HG03064 (cell line): ENCODE measurements around the gene ABCC1.
"Not testable (repeated sequence)": the region's sequence is repeated elsewhere in the genome, so short reads cannot be mapped to it uniquely, and the experiment has no call there.

ENCODE experiments used
- ATAC-seq: cut with Tn5 transposase; IDR thresholded peaks from one replicate; pipeline ENCODE4 v1.9.1; 2021; ENCODE audit warnings: low read depth; ENCODE audit not compliant: unreplicated experiment

The ABCC1 gene

GRCh38 chr16:16127469-16128116, 178.2 kb downstream of the ABCC1 start:
- ATAC-seq, result no peak

- no peak for ATAC-seq
Measured at GRCh38 chr16:16131204-16131603, 181.8 kb downstream of the ABCC1 start.

- ATAC-seq, result no peak
Measured at GRCh38 chr16:16131659-16132058, 182.2 kb downstream of the ABCC1 start.

- ATAC-seq, result no peak
Measured at GRCh38 chr16:16133943-16134604, 184.7 kb downstream of the ABCC1 start.

GRCh38 chr16:16136588-16136987, 187.2 kb downstream of the ABCC1 start:
- no peak for ATAC-seq

GRCh38 chr16:16137110-16137509, 187.7 kb downstream of the ABCC1 start:
- no peak for ATAC-seq

GRCh38 chr16:16138034-16138635, 188.7 kb downstream of the ABCC1 start:
- ATAC-seq, result no peak

- no peak for ATAC-seq
Measured at GRCh38 chr16:16139061-16139460, 189.6 kb downstream of the ABCC1 start.

- ATAC-seq, result no peak
Measured at GRCh38 chr16:16139806-16140205, 190.4 kb downstream of the ABCC1 start.

GRCh38 chr16:16140537-16140936, 191.1 kb downstream of the ABCC1 start:
- ATAC-seq, result no peak

GRCh38 chr16:16141141-16141540, 191.7 kb downstream of the ABCC1 start:
- no peak for ATAC-seq

- no peak for ATAC-seq
Measured at GRCh38 chr16:16141784-16142396, 192.5 kb downstream of the ABCC1 start.

- no peak for ATAC-seq
Measured at GRCh38 chr16:16143038-16143763, 193.8 kb downstream of the ABCC1 start.

GRCh38 chr16:16143931-16144330, 194.5 kb downstream of the ABCC1 start:
- ATAC-seq, result no peak

- no peak for ATAC-seq
Measured at GRCh38 chr16:16144416-16144815, 195.0 kb downstream of the ABCC1 start.

GRCh38 chr16:16145286-16145685, 195.9 kb downstream of the ABCC1 start:
- ATAC-seq, result no peak

- no peak for ATAC-seq
Measured at GRCh38 chr16:16146380-16147315, 197.2 kb downstream of the ABCC1 start.

- no peak for ATAC-seq
Measured at GRCh38 chr16:16147316-16147999, 198.0 kb downstream of the ABCC1 start.

GRCh38 chr16:16148000-16148599, 198.7 kb downstream of the ABCC1 start:
- ATAC-seq, result not testable (repeated sequence)
